Activated CD4-positive, alpha-beta T cell treated with anti-CD3 and anti-CD28 coated beads for 4 hours (primary cell): ENCODE measurements around the gene CST4.
"Not testable (repeated sequence)": the region's sequence is repeated elsewhere in the genome, so short reads cannot be mapped to it uniquely, and the experiment has no call there.

Source experiments
- DNase-seq, 2 donors: peaks; one replicate each; pipeline ENCODE4 v3.0.0-alpha.2; 2020

The CST4 gene

GRCh38 chr20:23688684-23689398 lies at the start of gene CST4:
Gene CST4 (minus strand): TSS chr20:23689038. CDS start chr20:23688969, 69 bp downstream.
- DNase-seq: not testable (repeated sequence)

GRCh38 chr20:23735391-23735790 lies 46.6 kb upstream of the CST4 start:
- DNase-seq: not testable (repeated sequence)

- DNase-seq: not testable (repeated sequence)
Measured at GRCh38 chr20:23734949-23735348, 46.1 kb upstream of the CST4 start.

- not testable (repeated sequence) for DNase-seq
Measured at GRCh38 chr20:23734440-23734839, 45.6 kb upstream of the CST4 start.

- DNase-seq: no peak
Measured at GRCh38 chr20:23727016-23727415, 38.2 kb upstream of the CST4 start.

GRCh38 chr20:23725102-23725501 lies 36.3 kb upstream of the CST4 start:
- DNase-seq: no peak

- DNase-seq: not testable (repeated sequence)
Measured at GRCh38 chr20:23723659-23724307, 34.9 kb upstream of the CST4 start.

GRCh38 chr20:23722851-23723250 lies 34.0 kb upstream of the CST4 start:
- DNase-seq: not testable (repeated sequence)

GRCh38 chr20:23721962-23722361 lies 33.1 kb upstream of the CST4 start:
- no peak for DNase-seq

- not testable (repeated sequence) for DNase-seq
Measured at GRCh38 chr20:23719351-23719750, 30.5 kb upstream of the CST4 start.

GRCh38 chr20:23711778-23712177 lies 22.9 kb upstream of the CST4 start:
- not testable (repeated sequence) for DNase-seq

GRCh38 chr20:23710771-23711170 lies 21.9 kb upstream of the CST4 start:
- DNase-seq: no peak

GRCh38 chr20:23705895-23706294 lies 17.1 kb upstream of the CST4 start:
- no peak for DNase-seq

GRCh38 chr20:23702021-23702420 lies 13.2 kb upstream of the CST4 start:
- no peak for DNase-seq

GRCh38 chr20:23700931-23701330 lies 12.1 kb upstream of the CST4 start:
- no peak for DNase-seq

GRCh38 chr20:23697947-23698346 lies 9.1 kb upstream of the CST4 start:
- DNase-seq: no peak

GRCh38 chr20:23695068-23695395 lies 6.2 kb upstream of the CST4 start:
- not testable (repeated sequence) for DNase-seq

GRCh38 chr20:23694178-23695067 lies 5.6 kb upstream of the CST4 start:
- DNase-seq: not testable (repeated sequence)

GRCh38 chr20:23692725-23693619 lies 4.1 kb upstream of the CST4 start:
- DNase-seq: not testable (repeated sequence)

GRCh38 chr20:23691675-23692074 lies 2.8 kb upstream of the CST4 start:
- no peak for DNase-seq

GRCh38 chr20:23690581-23690980 lies 1.7 kb upstream of the CST4 start:
- DNase-seq: no peak

- DNase-seq: no peak
Measured at GRCh38 chr20:23689399-23689690, 507 bp upstream of the CST4 start.

- no peak for DNase-seq
Measured at GRCh38 chr20:23687986-23688385, 852 bp downstream of the CST4 start.
